Thoracic aorta (tissue), 2 donors: Measurements from ENCODE around the gene OXER1. TPM values are rescaled to one million over a fixed set of nuclear protein-coding genes. Genes with fewer than 3 reads are reported as not detected.

Experiments
- ATAC-seq: fragments of 150-250 bp; one replicate; pipeline ENCODE4 v1.8.0; 2017; ENCODE audit warnings: low read depth; ENCODE audit not compliant: insufficient number of reproducible peaks, low FRiP score
- DNase-seq: peaks from one replicate; pipeline ENCODE4 v3.0.0-alpha.2; 2020; ENCODE audit warnings: low spot score
- H3K27ac ChIP-seq, 2 donors: fragments of 200-600 bp; sonication (generic); 1 replicate in 1 of 2; 2 replicates in 1 of 2; pipeline ENCODE4 v1.5.1; 2016; ENCODE audit warnings: mild to moderate bottlenecking in 2 of 2, moderate library complexity in 2 of 2
- H3K27me3 ChIP-seq: fragments of 200-600 bp; sonication (generic); replicated peaks from 2 replicates; pipeline ENCODE4 v1.6.0; 2016; ENCODE audit warnings: mild to moderate bottlenecking; ENCODE audit not compliant: insufficient read depth
- H3K36me3 ChIP-seq: fragments of 200-600 bp; sonication (generic); one replicate; pipeline ENCODE4 v1.5.1; 2016
- H3K4me1 ChIP-seq, 2 donors: fragments of 200-600 bp; sonication (generic); 1 replicate in 1 of 2; 2 replicates in 1 of 2; pipeline versions ENCODE4 v1.5.1 to v1.6.0; 2016; ENCODE audit warnings: low read depth in 2 of 2, mild to moderate bottlenecking in 1 of 2; ENCODE audit not compliant: control insufficient read depth in 1 of 2
- H3K4me3 ChIP-seq: fragments of 200-600 bp; sonication (generic); 2 replicates; pipeline ENCODE4 v1.5.1; 2016; ENCODE audit warnings: mild to moderate bottlenecking
- H3K9me3 ChIP-seq: fragments of 200-600 bp; sonication (generic); 2 replicates; pipeline ENCODE4 v1.5.1; 2016
- total RNA-seq, 2 donors: library from RNA; depleted of rRNA; stranded (reverse); fragments of >200 nt; gene quantifications; one replicate each; pipeline versions ENCODE4 v1.1.0 to v1.2.3, GENCODE V29; 2016
- TF ChIP-seq, protein P1 (sequence below): fragments of 200-600 bp; sonication (generic); IDR thresholded peaks from one replicate; pipeline ENCODE4 v1.5.1; 2019; ENCODE audit warnings: antibody characterized with exemption

OXER1 gene
- total RNA-seq, 2 donors from 2014 or later: 4.6 to 5.8 TPM

DNA sequence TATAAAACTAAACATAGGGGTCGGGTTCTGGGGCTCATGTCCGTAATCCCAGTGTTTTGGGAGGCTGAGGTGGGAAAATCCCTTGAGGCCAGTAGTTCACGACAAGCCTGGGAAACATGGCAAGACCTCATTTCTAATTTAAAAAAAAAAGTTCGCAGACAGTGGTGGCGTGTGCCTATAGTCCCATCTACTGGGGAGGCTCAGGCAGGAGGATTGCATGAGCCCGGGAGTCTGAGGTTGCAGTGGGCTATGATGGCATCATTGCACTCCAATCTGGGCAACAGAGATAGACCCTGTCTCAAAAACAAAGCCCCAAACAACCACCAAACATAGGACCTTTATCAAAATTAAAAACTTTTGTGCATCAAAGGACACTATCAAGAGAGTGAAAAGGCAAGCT lies 38.2 kb upstream of the OXER1 start:
- DNase-seq: no peak
- no peak for ATAC-seq
- Histone ChIP-seq H3K9me3 (no peaks in the 10 kb centered on the region), H3K27me3 (no peaks in the 10 kb centered on the region), H3K27ac (no peak overlapping the region), H3K36me3 (no peaks in the 10 kb centered on the region), H3K4me1 (peaks cover 7 to 17% of the 10 kb centered on the region in 2 donors), H3K4me3 (no peak overlapping the region)
- TF ChIP-seq, protein P1, sequence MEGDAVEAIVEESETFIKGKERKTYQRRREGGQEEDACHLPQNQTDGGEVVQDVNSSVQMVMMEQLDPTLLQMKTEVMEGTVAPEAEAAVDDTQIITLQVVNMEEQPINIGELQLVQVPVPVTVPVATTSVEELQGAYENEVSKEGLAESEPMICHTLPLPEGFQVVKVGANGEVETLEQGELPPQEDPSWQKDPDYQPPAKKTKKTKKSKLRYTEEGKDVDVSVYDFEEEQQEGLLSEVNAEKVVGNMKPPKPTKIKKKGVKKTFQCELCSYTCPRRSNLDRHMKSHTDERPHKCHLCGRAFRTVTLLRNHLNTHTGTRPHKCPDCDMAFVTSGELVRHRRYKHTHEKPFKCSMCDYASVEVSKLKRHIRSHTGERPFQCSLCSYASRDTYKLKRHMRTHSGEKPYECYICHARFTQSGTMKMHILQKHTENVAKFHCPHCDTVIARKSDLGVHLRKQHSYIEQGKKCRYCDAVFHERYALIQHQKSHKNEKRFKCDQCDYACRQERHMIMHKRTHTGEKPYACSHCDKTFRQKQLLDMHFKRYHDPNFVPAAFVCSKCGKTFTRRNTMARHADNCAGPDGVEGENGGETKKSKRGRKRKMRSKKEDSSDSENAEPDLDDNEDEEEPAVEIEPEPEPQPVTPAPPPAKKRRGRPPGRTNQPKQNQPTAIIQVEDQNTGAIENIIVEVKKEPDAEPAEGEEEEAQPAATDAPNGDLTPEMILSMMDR: no peak

DNA sequence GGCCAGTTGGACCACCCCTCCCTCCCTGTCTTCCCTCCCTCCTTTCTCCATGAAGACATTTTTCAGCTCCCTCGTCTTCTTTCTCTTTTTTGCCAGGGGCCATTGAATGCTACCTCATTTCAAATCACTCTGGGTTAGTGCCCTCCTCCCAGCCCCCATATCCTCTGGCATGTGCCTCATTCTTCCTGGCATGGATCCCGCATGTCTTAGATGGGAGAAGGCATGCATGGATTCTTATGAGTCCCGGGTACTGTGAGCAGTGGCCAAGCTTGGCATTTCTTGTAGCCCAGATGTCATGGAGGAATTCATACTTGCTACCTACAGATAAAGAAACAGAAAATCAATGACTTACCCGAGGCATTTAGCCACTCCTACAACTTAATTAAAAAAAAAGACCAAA lies 37.4 kb upstream of the OXER1 start:
- DNase-seq (no peak), ATAC-seq (peak; percentile 42)
- H3K27me3 ChIP-seq: no peaks in the 10 kb centered on the region
- H3K4me3 ChIP-seq: no peak overlapping the region
- peaks cover 7 to 23% of the 10 kb centered on the region in 2 donors for H3K4me1 ChIP-seq
- TF ChIP-seq, protein P1: no peak
- peak overlapping the region; percentile 31 to 42 for H3K27ac ChIP-seq
- H3K9me3 ChIP-seq: no peaks in the 10 kb centered on the region
- H3K36me3 ChIP-seq: no peaks in the 10 kb centered on the region

DNA sequence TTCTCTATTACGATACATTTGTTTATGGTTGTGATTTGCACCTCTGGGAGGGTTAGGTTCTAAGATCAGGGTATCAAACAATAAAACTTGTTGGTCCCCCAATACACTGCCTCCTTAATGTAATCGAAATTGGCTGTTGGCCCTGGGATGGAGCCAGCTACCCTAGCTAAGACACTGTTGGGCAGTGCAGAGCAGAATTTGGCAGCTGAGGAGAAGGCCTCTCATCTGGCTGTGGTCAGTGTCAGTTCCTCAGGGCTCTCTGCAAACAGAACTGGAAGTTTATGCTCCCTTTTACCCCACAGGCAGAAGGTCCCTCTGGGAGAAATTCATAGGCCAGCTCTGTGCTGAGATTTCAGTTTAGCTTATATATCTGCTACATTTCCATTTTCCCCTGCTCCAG lies 37.0 kb upstream of the OXER1 start:
- H3K36me3 ChIP-seq: no peaks in the 10 kb centered on the region
- DNase-seq: no peak
- H3K27me3 ChIP-seq: no peaks in the 10 kb centered on the region
- peak overlapping the region; percentile 31 to 42 for H3K27ac ChIP-seq
- H3K9me3 ChIP-seq: no peaks in the 10 kb centered on the region
- TF ChIP-seq, protein P1: no peak
- peaks cover 8 to 27% of the 10 kb centered on the region in 2 donors for H3K4me1 ChIP-seq
- H3K4me3 ChIP-seq: no peak overlapping the region
- ATAC-seq: no peak

DNA sequence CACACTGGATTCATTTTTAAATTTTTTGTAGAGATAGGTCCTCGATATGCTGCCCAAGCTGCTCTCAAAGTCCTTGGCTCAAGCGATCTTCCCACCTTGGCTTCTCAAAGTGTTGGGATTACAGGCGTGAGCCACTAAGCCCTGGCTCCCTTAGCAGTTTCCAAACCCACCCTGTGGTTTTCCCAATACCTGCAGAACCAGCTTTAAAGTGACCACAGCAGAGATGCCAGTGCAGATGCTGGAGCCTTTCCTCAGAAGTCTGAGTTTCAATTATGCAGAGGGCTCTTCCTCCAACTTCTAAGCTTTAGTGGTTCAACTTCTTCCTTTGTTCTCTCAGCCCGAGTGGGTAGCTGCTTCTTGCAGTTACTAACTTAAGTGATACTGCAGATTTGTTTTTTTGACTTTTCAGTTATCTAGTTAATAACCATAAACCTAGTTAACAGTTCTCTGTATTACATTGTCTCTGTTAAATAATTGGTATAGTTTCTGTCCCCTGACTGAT lies 36.6 kb upstream of the OXER1 start:
- TF ChIP-seq, protein P1: no peak
- H3K9me3 ChIP-seq: no peaks in the 10 kb centered on the region
- H3K27ac ChIP-seq: no peak overlapping the region
- no peak for ATAC-seq
- H3K27me3 ChIP-seq: no peaks in the 10 kb centered on the region
- H3K36me3 ChIP-seq: no peaks in the 10 kb centered on the region
- H3K4me1 ChIP-seq: peaks cover 13 to 31% of the 10 kb centered on the region in 2 donors
- no peak for DNase-seq
- H3K4me3 ChIP-seq: no peak overlapping the region

DNA sequence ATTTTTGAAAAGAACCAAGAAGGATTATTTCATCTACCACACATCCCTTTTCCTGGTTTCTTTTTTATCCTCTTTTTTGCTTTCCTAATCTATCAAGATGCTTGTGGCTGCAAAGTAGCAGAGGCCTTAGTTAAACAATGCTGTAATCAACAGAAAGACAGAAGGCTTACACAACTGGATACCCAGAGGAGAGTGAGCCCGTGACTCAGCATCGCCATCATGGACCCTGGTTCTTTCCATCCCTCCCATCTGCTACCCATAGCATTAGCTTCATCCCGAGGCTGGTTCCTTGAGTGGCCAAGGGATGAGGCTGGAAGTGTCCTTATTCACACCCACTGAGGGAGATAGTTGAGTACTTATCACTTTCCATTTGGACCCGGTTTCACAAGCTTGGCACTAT lies 35.9 kb upstream of the OXER1 start:
- Histone ChIP-seq H3K4me1 (peaks cover 13 to 38% of the 10 kb centered on the region in 2 donors), H3K9me3 (no peaks in the 10 kb centered on the region), H3K27me3 (no peaks in the 10 kb centered on the region), H3K36me3 (no peaks in the 10 kb centered on the region), H3K27ac (no peak overlapping the region), H3K4me3 (no peak overlapping the region)
- no peak for DNase-seq
- TF ChIP-seq, protein P1: no peak
- ATAC-seq: no peak
